GM18517 (cell line): ENCODE data around the gene IL1R1.

Source experiments
- ATAC-seq: cut with Tn5 transposase; IDR thresholded peaks from one replicate; pipeline ENCODE4 v1.9.1; 2021; ENCODE audit warnings: mild to moderate bottlenecking, moderate library complexity; ENCODE audit not compliant: unreplicated experiment

Gene IL1R1

GRCh38 chr2:102194609-102195268 lies 52.2 kb downstream of the IL1R1 start:
- no peak for ATAC-seq

DNA sequence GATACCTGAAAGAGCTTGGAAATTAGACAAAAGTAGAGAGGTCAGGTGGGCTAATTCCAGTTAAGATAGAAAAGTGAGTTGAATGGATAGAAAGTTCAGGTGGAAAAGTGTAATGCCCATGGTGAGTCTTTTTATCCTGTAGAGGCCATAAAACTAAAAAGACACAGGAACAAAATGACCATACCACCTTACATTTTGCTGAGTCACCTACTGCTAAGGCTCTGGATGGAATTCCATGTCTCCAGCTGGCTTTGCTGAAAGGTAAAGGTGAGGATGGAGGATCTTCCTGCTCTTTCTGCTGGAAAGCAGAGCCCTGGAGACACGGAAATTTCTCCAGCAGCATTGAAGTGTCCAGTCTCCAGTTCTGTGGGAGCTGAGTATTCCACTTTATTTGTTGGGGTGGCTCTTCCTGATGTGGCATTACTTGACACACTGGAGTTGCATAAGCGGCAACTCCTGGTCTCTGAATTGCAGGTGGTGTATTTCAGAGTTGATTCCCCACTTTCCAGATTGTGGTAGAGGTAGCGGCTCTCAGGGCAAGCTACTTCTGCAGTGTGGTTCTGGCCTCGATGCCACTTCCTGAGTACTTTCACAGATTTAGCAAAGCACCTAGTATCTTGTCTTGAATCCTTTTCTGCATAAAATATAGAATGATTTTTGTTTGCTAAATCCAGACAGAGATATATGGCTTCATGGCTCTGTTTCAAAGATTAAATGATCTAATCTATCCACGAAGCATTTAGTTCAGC lies 55.0 kb downstream of the IL1R1 start:
- no peak for ATAC-seq

- no peak for ATAC-seq
Measured at GRCh38 chr2:102200539-102200938, 58.0 kb downstream of the IL1R1 start.

DNA sequence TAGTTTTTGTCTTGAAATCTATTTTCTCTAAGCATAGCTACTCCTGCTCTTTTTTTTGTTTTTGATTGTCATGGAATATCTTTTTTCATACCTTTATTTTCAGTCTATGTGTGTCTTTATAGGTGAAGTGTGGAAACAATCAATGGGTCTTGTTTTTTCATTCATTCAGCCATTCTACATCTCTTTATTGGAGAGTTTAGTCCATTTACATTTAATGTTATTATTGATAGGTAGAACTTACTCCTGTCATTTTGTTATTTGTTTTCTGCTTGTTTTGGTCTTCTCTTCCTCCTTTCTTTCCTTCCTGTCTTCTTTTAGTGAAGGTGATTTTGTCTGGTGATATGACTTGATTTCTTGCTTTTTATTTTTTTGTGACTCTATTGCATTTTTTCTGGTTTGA lies 62.1 kb downstream of the IL1R1 start:
- no peak for ATAC-seq

GRCh38 chr2:102206666-102207341 lies 64.3 kb downstream of the IL1R1 start:
- ATAC-seq = no peak

DNA sequence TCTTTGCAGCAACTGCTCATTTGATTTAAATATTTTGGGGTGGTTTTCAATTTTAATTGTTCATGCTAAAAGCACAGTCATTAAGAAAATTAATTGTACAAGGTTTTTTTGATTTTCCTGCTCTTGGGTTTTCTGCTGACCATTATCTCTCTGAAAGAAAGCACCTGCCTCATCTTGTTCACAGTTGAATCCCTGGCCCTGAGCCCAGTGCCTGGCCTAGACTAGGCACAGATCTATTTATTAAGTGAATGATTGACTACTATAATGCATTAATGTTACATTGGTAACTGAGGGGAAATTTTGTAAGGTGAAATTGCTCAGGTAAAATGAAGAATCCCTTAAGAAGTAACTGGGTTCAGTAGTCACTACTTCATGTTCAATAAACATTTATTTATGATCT lies 66.2 kb downstream of the IL1R1 start:
- ATAC-seq = no peak

- no peak for ATAC-seq
Measured at GRCh38 chr2:102209474-102209873, 66.9 kb downstream of the IL1R1 start.

GRCh38 chr2:102217032-102217431 lies 74.5 kb downstream of the IL1R1 start:
- no peak for ATAC-seq

DNA sequence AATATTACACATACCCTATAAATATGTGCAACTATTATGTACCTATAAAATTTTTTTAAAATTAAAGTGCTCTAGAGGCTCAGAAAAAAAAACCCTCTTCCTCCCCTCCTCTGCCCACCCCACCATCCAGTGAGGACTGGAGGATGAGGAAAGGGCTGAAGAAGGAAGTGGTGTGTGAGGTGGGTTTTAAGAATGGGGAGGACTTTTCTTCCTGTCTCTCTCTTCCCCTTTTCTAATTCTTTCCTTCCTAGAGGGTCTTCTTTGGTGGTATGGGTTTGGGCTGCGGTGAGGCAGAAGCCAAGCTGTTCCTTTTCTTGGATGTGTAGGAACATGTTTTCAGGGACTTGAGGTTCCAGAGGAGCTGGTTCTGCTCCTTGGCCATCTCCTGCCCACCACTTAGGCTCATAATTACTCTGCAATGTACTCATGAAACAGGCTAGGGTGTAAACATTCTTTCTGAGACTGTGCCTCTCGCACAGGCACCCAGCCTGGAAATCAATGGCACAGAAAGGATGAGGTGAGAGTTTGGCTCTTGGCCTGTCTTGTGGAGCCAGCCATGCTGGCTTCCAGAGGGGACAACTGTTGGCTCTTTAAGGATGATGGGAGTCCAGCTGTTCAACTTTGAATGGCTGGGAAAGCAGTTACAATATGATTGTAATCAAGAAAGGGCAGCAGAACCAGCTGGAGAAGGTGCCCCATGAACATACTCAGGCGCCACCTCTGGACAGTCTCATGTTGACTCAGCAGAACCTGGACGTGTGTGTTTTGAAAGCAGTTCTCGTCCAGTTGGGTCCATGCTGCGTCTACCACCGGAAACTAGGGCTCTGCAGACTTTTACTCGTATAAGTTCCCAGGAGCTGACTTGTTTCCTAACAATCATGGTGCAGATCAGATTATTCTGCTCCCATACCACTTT lies 82.5 kb downstream of the IL1R1 start:
- ATAC-seq = no peak

- no peak for ATAC-seq
Measured at GRCh38 chr2:102226171-102226570, 83.6 kb downstream of the IL1R1 start.

DNA sequence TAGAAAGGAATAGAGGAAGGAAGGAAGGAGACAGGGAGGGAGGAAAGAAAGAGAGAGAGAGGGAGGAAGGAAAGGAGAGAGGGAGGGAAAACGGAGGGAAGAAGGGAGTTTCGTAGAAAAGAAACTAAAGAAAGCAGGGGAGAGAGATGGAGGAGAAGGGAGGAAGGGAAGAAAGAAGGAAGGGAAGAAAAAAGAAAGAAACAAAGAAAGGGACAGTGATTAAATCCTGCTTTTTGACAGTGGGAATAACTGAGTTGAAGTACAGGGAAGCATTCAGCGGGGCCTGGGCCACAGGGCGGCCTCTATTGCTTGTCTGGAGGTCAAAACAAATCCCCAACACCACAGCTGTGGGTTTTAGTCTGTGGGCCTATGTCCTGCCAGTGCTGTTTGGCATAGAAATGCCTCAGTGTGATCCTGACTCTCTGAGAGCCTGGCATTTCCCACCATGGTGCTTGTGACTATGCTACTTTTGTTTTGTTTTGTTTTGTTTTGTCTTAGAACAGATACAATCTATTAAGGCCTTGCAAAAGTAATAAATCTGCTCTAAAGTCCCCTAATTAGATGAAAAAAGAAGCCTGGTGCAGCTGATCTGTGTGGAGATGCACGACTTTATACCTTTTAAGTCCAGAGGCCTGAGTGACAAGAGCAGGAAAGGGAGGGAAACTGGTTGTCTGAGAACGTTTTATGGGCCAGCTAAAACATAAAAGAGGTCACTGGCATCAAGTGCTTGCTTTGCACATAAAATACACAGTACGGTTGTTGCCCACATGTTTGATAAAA lies 84.3 kb downstream of the IL1R1 start:
- ATAC-seq = no peak

GRCh38 chr2:102229141-102229769 lies 86.7 kb downstream of the IL1R1 start:
- ATAC-seq = no peak
